Nephron progenitor cell (in vitro differentiated cells): Measurements from ENCODE around the gene RBMS1.

ENCODE experiments used
- DNase-seq: peaks from one replicate; pipeline ENCODE4 v3.0.0; 2021
- H3K27ac Mint-ChIP-seq: 2 replicates; pipeline ENCODE4 v1.8.0; 2021; ENCODE audit warnings: mild to moderate bottlenecking, moderate library complexity, mixed read lengths
- H3K27me3 Mint-ChIP-seq: 2 replicates; pipeline ENCODE4 v1.8.0; 2021; ENCODE audit warnings: mild to moderate bottlenecking, low read depth, mixed read lengths; ENCODE audit not compliant: poor library complexity
- H3K36me3 Mint-ChIP-seq: 2 replicates; pipeline ENCODE4 v1.8.0; 2021; ENCODE audit warnings: low read depth, mixed read lengths
- H3K4me1 Mint-ChIP-seq: 2 replicates; pipeline ENCODE4 v1.8.0; 2021; ENCODE audit warnings: mixed read lengths
- H3K4me3 Mint-ChIP-seq: 2 replicates; pipeline ENCODE4 v1.8.0; 2021; ENCODE audit warnings: mild to moderate bottlenecking, moderate library complexity, mixed read lengths
- H3K9me3 Mint-ChIP-seq: 2 replicates; pipeline ENCODE4 v1.8.0; 2021; ENCODE audit warnings: mild to moderate bottlenecking, moderate library complexity, mixed read lengths
- CTCF ChIP-seq: fragments of 200-600 bp; sonication (generic); IDR thresholded peaks from 2 replicates; pipeline ENCODE4 v1.5.0; 2021; ENCODE audit warnings: antibody characterized with exemption

The RBMS1 gene

GRCh38 chr2:160252900-160253299, 240.7 kb downstream of the RBMS1 start:
- no peak for DNase-seq
- peaks cover 27% of the 10 kb centered on the region for H3K4me1 Mint-ChIP-seq
- H3K4me3 Mint-ChIP-seq, result no peak overlapping the region
- no peaks in the 10 kb centered on the region for H3K36me3 Mint-ChIP-seq
- no peaks in the 10 kb centered on the region for H3K9me3 Mint-ChIP-seq
- no peak for TF ChIP-seq CTCF
- H3K27me3 Mint-ChIP-seq, result no peaks in the 10 kb centered on the region
- H3K27ac Mint-ChIP-seq, result no peak overlapping the region

- no peak overlapping the region for H3K27ac Mint-ChIP-seq
- H3K4me3 Mint-ChIP-seq, result no peak overlapping the region
- H3K36me3 Mint-ChIP-seq, result no peaks in the 10 kb centered on the region
- no peak for DNase-seq
- peak; percentile 73 for TF ChIP-seq CTCF
- H3K27me3 Mint-ChIP-seq, result no peaks in the 10 kb centered on the region
- no peaks in the 10 kb centered on the region for H3K9me3 Mint-ChIP-seq
- peaks cover 32% of the 10 kb centered on the region for H3K4me1 Mint-ChIP-seq
Observed at GRCh38 chr2:160252278-160252887, 241.2 kb downstream of the RBMS1 start.

GRCh38 chr2:160251569-160251968, 242.0 kb downstream of the RBMS1 start:
- H3K36me3 Mint-ChIP-seq, result no peaks in the 10 kb centered on the region
- H3K4me1 Mint-ChIP-seq, result peaks cover 40% of the 10 kb centered on the region
- DNase-seq, result no peak
- H3K4me3 Mint-ChIP-seq, result no peak overlapping the region
- H3K27ac Mint-ChIP-seq, result no peak overlapping the region
- TF ChIP-seq CTCF, result no peak
- H3K9me3 Mint-ChIP-seq, result no peaks in the 10 kb centered on the region
- no peaks in the 10 kb centered on the region for H3K27me3 Mint-ChIP-seq

GRCh38 chr2:160249876-160250275, 243.7 kb downstream of the RBMS1 start:
- no peak for TF ChIP-seq CTCF
- Mint-ChIP-seq H3K4me3 (no peak overlapping the region), H3K4me1 (peaks cover 48% of the 10 kb centered on the region), H3K27me3 (no peaks in the 10 kb centered on the region), H3K36me3 (no peaks in the 10 kb centered on the region), H3K9me3 (no peaks in the 10 kb centered on the region), H3K27ac (no peak overlapping the region)
- no peak for DNase-seq

GRCh38 chr2:160247296-160248035, 246.1 kb downstream of the RBMS1 start:
- Mint-ChIP-seq H3K4me3 (no peak overlapping the region), H3K9me3 (no peaks in the 10 kb centered on the region), H3K27me3 (no peaks in the 10 kb centered on the region), H3K27ac (no peak overlapping the region), H3K36me3 (no peaks in the 10 kb centered on the region), H3K4me1 (peaks cover 59% of the 10 kb centered on the region)
- TF ChIP-seq CTCF, result no peak
- DNase-seq, result no peak

GRCh38 chr2:160246356-160246755, 247.3 kb downstream of the RBMS1 start:
- no peak for TF ChIP-seq CTCF
- H3K4me1 Mint-ChIP-seq, result peaks cover 65% of the 10 kb centered on the region

More at GRCh38 chr2:160246356-160246755, 247.3 kb downstream of the RBMS1 start:
- Mint-ChIP-seq H3K9me3 (no peaks in the 10 kb centered on the region), H3K27ac (no peak overlapping the region), H3K27me3 (no peaks in the 10 kb centered on the region), H3K36me3 (no peaks in the 10 kb centered on the region), H3K4me3 (no peak overlapping the region)
- DNase-seq, result no peak
